ENCODE measurements around the gene KCNQ1OT1.

GRCh38 chr11:2589538-2589934, 110.3 kb downstream of the KCNQ1OT1 start:
- TF ChIP-seq CTCF (IDR thresholded peaks at IDR 0.05; ENCODE audit: low read depth, low read length) = no peak
- TF ChIP-seq EZH2phosphoT487 (IDR thresholded peaks at IDR 0.05; ENCODE audit: low read depth) = no peak

Data from OCI-LY3 (cell line).